Amygdala (tissue), 56 donors: ENCODE measurements around the gene TEX261.
A peak's percentile ranks its signal among the peaks of the same experiment; 100 is the strongest.
"Not testable (repeated sequence)": the region's sequence is repeated elsewhere in the genome, so short reads cannot be mapped to it uniquely, and the experiment has no call there.

Source experiments
- DNase-seq, 56 donors: peaks; one replicate each; lab custom pipeline; 2025; lab: John Stamatoyannopoulos, UW

The TEX261 gene

GRCh38 chr2:71000780-71001591 is 6.3 kb upstream of the TEX261 start:
- DNase-seq, result peak in 39 of 56 donors; percentile 8 to 76 (median 35)

GRCh38 chr2:70999931-71000330 is 5.3 kb upstream of the TEX261 start:
- not testable (repeated sequence) for DNase-seq

DNA sequence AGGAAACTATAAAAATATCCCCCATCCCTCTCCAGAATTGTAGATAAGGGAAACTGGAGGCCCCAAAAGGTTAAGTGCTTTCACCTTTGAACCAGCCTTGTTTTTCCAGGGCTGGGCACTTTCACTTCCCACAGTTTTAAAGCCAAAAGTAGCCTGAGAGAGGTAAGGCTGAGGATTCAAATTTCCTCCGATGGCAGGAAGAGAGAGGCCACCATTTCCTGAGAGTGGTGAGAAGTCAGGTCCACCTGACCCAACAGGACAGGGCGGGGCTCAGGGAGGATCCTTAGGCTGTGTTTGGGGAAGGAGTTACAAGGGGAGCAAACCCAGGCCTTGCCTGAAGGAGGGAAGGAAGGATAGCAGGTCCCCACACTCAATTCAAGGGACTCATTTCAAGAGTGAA is 4.7 kb upstream of the TEX261 start:
- DNase-seq, result no peak

DNA sequence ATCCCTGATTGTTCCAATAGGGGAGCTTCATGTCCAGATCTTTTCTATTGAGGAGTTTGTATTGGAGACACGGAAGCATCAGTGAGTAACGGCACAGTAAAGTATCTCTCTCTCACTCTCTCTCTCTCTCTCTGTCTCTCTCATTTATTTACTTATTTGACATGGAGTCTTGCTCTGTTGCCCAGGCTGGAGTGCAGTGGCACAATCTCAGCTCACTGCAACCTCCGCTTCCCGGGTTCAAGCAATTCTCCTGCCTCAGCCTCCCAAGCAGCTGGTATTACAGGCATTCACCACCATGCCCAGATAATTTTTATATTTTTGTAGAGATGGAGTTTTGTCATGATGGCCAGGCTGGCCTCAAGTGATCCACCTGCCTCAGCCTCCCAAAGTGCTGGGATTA is 4.2 kb upstream of the TEX261 start:
- not testable (repeated sequence) for DNase-seq

GRCh38 chr2:70995426-70995729 is 705 bp upstream of the TEX261 start:
- peak in 5 of 56 donors; percentile 10 to 59 (median 44) for DNase-seq

DNA sequence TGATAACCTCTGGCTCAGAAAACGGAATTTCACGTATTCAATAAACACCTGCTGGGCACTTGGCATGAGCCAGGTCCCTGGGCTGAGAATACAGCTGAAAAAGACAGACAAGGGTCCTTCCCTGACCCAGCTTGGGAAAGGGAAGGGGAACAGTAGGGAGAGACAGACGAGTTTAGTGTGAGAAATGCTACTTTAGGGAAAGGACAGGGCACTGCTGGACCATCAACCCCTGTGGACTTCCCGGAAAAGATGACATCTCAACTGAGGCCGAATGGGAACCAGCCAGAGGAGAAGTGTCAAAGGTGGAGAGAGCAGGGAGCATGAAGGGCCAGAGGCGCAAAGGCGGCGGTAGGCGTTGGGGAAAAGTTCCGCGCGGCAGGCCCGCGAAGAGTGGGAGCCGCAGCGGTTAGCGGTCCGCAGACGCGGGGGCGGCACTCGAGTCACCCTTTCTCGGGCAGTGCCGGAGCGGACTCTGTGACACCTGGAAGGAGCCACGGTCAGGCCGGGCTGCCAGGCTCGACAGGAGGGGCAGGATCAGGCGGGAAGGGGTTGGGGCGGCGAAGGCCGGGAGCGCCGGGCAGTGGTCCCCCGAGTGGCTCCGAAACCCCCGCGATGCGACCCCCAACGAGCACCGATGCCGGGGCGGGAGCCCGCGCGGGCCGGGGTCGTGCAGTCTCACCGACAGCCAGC is 519 bp downstream of the TEX261 start:
- DNase-seq, result peak in 3 of 56 donors; percentile 15 to 56 (median 56)

DNA sequence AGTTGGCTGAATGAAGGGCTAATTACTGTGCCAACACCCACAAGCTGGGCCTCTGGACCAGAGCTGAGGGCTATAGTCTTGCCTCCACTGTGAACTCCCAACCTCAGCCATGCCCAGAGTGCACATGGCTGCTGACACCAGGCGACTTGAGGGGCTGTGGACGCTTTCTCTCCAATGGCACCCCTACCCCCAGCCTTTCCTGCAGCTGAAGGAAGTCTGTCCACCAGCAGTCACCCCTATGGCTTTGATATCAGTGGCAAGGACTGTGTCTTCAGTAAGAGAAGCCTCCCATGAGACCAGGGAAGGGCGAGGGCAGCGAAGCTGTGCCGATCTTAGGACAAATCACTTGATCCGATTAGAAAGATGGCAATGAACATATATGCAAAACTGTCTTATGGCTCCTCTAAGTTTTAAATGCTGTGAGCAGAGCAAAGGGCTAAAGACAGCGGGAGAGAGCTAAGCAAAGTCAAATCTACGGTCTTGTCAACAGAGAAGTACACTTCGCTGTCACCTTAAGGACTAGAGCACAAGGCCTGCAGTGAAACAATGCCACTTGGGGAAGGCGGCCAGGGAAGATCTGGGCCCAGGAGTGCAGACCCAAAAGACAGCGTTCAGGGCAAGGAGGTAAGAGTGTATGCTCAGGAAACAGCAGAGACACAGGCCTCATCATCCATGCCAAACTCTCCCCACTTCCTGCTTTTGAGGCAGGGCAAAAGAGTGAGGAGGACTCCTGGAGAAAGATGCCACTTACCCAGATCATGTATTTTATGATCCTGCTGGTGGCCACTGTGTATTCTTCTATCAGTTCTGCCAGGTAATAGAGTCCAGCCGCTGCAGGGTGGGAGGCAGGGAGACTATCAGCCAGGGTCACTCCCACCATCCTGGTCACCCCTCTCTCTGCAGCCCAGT is 1.5 kb downstream of the TEX261 start:
- DNase-seq, result no peak

GRCh38 chr2:70991742-70992141 is 2.9 kb downstream of the TEX261 start:
- no peak for DNase-seq

- no peak for DNase-seq
Observed at GRCh38 chr2:70991142-70991541, 3.5 kb downstream of the TEX261 start.

GRCh38 chr2:70990216-70990615 is 4.5 kb downstream of the TEX261 start:
- no peak for DNase-seq

- DNase-seq, result no peak
Observed at GRCh38 chr2:70988726-70989648, 5.7 kb downstream of the TEX261 start.

DNA sequence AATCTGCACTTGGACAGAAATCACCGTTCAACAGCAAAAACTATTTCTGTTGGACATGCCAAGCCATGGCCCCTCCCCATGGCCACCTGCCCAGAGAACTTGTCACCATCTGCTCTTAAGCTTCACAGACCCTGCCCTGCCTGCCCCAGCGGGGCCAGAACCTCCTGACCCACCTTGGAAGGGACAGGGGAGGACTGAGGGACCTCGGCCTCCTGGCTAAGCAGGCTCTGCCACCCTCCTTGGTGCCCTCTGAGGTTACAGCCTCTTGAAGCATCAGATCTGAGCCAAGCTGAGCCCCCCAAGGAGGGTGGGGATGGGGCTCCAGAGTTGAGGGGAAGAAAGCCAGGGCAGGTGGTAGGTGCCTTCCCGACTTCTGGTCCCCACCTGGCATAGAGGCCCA is 6.5 kb downstream of the TEX261 start:
- no peak for DNase-seq

DNA sequence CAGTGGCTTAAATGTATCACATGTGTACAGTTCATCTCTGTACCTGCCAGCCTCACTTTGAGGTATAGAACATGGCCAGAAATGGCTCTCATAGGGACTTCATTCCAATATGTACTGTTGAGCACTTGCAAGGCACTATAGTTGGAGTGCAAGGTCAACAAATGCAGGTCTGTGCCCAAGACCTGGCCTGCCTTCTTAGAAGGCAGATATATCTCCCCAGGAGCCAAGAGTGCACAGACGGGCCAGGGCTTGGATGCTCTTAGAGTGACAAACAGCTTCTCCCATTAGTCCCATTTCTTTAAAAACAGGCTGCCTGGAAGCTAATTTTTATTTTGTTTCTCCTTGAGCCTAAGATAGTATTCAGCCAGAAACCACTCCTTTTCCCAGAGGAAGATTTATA is 7.3 kb downstream of the TEX261 start:
- DNase-seq, result no peak

DNA sequence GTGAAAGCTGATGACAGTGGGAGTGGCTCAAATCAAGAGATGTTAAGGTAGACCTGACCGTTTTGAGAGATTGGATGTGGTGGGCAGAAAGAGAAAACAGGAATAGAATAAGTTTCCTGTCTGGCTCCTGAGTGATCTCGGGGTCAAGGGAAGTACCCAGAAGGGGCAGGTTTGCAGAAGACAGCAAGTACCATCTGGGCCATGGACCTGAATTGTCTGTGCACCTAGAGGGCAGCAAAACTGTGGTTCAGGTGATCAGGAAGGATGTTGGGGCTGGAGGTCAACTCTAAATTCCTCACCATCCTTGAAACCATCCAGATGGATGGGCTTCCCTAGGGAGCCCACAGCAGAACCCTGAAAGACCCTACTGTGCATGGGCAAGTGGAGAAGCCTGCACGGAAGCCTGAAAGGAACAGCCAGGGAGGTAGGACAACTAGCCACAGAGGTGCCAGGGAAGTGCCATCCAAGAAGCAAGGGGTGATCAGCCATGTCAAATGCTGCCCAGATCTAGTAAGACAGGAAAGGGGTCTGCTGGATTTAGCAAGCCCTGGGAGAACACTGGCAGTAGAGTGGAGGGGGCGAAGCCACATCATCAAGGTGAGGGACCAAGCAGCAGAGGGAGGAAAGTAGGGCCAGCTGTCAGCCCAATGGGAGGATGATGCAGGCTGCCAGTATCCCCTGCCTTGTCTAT is 8.0 kb downstream of the TEX261 start:
- DNase-seq, result no peak

GRCh38 chr2:70985956-70986355 is 8.7 kb downstream of the TEX261 start:
- no peak for DNase-seq

DNA sequence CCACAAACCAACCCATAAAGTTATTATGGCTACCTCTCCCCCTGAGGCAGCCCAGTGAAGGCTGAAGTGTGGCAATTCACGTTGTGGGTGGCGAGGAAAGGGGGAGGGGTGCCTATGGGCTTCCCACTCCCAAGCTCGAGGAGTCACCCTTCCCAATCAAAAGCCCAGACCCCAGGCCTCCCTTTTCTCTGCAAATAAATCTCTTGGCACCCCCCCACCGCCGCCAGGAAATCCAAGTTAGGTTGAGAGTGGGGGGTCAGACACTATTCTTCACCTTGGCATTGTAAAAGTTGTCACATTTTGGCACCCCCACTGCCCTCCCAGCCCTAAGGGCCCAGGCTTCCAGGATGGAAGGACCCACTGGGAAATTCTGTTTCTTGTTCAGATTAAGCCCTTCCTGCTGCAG is 9.4 kb downstream of the TEX261 start:
- no peak for DNase-seq

- DNase-seq, result peak in 11 of 56 donors; percentile 6 to 57 (median 30)
Observed at GRCh38 chr2:70984576-70985282, 9.9 kb downstream of the TEX261 start.

DNA sequence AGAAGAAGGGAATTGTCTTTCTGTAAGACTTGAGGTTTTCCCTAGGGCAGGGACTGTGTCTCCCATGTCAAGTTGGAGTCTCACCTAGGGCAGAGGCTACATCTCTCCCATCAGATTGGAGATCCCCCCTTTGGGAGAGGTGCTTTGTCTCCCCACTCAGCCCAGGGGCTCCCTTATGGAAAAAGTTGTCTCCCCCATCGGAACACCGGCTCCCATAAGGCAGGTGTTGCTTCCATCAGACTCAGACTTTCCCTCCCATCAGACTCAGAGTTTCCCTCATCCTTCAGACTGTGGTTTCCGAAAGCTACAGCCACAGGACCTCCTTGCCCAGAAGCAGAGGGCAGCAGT is 10.5 kb downstream of the TEX261 start:
- no peak for DNase-seq
